SK-N-SH (cell line): ENCODE results near the gene ZNF587.
"Not testable (repeated sequence)": the region's sequence is repeated elsewhere in the genome, so short reads cannot be mapped to it uniquely, and the experiment has no call there.

Experiments used
- CTCF ChIP-seq: fragments of 200-600 bp; sonication (generic); IDR thresholded peaks from 2 replicates; pipeline ENCODE4 v1.6.1; 2017; ENCODE audit warnings: antibody characterized with exemption, mild to moderate bottlenecking, moderate library complexity
- JUND ChIP-seq: IDR thresholded peaks from 2 replicates; pipeline ENCODE4 v1.4.0; 2012
- MXI1 ChIP-seq: IDR thresholded peaks from 2 replicates; pipeline ENCODE4 v1.6.1; 2012; ENCODE audit warnings: mild to moderate bottlenecking, low read depth, low read length, improper control_type of control experiment
- POLR2AphosphoS5 ChIP-seq: IDR thresholded peaks from 2 replicates; pipeline ENCODE4 v1.6.1; 2012; ENCODE audit warnings: low read depth, low read length
- RCOR1 ChIP-seq: fragments of 150-350 bp; IDR thresholded peaks from 2 replicates; pipeline ENCODE4 v1.6.1; 2017; ENCODE audit warnings: antibody characterized with exemption, low read length
- SIN3A ChIP-seq: IDR thresholded peaks from 2 replicates; pipeline ENCODE4 v1.6.1; 2012; ENCODE audit warnings: low read depth, mild to moderate bottlenecking, low read length, moderate library complexity, borderline replicate concordance
- SMC3 ChIP-seq: IDR thresholded peaks from 2 replicates; pipeline ENCODE4 v1.6.1; 2012; ENCODE audit warnings: low read depth, low read length, improper control_type of control experiment
- TAF1 ChIP-seq: IDR thresholded peaks from 2 replicates; pipeline ENCODE4 v1.6.1; 2012; ENCODE audit warnings: low read depth, mild to moderate bottlenecking, low read length, moderate library complexity, borderline replicate concordance
- USF1 ChIP-seq: IDR thresholded peaks from 2 replicates; pipeline ENCODE4 v1.4.0; 2012; ENCODE audit warnings: low read depth, borderline replicate concordance
- USF2 ChIP-seq: fragments of 150-350 bp; IDR thresholded peaks from 2 replicates; pipeline ENCODE4 v1.6.1; 2017; ENCODE audit warnings: antibody characterized with exemption, low read length, low read depth, borderline replicate concordance
- YY1 ChIP-seq: IDR thresholded peaks from 2 replicates; pipeline ENCODE4 v1.4.0; 2012; ENCODE audit warnings: low read depth, mild to moderate bottlenecking
- TF ChIP-seq, protein P1 (sequence below): IDR thresholded peaks from 2 replicates; pipeline ENCODE4 v1.4.0; 2012; ENCODE audit warnings: low read depth, borderline replicate concordance

GRCh38 chr19:57869655-57870054 lies 20.0 kb downstream of the ZNF587 start:
- not testable (repeated sequence) for TF ChIP-seq USF2, SMC3, CTCF, SIN3A, USF1, POLR2AphosphoS5, YY1, MXI1, TAF1, JUND, RCOR1
- TF ChIP-seq, protein P1, sequence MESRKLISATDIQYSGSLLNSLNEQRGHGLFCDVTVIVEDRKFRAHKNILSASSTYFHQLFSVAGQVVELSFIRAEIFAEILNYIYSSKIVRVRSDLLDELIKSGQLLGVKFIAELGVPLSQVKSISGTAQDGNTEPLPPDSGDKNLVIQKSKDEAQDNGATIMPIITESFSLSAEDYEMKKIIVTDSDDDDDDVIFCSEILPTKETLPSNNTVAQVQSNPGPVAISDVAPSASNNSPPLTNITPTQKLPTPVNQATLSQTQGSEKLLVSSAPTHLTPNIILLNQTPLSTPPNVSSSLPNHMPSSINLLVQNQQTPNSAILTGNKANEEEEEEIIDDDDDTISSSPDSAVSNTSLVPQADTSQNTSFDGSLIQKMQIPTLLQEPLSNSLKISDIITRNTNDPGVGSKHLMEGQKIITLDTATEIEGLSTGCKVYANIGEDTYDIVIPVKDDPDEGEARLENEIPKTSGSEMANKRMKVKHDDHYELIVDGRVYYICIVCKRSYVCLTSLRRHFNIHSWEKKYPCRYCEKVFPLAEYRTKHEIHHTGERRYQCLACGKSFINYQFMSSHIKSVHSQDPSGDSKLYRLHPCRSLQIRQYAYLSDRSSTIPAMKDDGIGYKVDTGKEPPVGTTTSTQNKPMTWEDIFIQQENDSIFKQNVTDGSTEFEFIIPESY = not testable (repeated sequence)
